ENCODE data around the gene DGAT2. TPM values are rescaled to one million over a fixed set of nuclear protein-coding genes. Genes with fewer than 3 reads are reported as not detected.

The DGAT2 gene
- total RNA-seq, 1 donor from 2014 or later, result 0.76 TPM

DNA sequence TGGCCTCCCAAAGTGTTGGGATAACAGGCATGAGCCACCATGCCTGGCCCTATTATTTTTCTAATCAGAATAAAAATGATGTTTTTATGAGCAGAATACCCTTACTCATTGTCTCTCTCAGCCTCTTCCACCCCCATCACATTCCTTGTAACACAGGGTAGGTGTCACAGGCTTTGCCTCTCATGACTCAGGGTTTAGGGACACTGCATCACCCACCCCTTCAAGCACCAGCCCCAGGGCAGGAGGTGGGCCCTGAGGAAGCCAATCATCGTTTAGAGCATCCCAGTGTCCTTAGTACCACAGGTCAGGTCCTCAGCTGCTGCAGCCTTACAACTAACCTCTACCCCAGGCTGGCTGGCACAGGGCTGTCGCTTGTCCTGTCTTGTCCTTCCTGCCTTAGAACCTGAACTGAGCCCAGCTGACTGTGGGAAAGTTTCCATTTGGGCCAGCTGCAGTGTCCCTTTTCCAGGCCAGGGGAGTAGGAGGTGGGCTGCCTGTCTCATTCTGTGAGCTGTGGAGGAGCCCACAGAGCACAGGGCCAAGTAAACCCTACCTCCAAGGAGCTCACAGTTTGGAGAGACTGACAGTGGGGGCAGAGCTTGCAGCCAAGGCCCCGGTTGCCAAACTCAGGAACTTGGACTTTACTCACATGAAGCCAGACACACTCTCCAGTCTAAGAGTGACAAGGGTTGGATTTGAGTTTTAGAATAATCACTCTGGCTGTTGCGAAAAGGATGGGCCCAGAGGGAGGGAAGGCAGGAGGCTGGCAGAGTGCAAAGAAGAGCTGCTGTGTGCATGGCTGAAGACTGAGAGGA, 26.9 kb downstream of the DGAT2 start:
- H3K4me1 Mint-ChIP-seq (ENCODE audit: low read depth, unreplicated experiment), result peaks cover 1% of the 10 kb centered on the region
- peaks cover 7% of the 10 kb centered on the region for H3K9me3 Mint-ChIP-seq (ENCODE audit: unreplicated experiment)
- no peak overlapping the region for H3K27ac Mint-ChIP-seq (ENCODE audit: unreplicated experiment)
- no peak for DNase-seq
- no peaks in the 10 kb centered on the region for H3K36me3 Mint-ChIP-seq (ENCODE audit: unreplicated experiment)
- TF ChIP-seq, protein P1, sequence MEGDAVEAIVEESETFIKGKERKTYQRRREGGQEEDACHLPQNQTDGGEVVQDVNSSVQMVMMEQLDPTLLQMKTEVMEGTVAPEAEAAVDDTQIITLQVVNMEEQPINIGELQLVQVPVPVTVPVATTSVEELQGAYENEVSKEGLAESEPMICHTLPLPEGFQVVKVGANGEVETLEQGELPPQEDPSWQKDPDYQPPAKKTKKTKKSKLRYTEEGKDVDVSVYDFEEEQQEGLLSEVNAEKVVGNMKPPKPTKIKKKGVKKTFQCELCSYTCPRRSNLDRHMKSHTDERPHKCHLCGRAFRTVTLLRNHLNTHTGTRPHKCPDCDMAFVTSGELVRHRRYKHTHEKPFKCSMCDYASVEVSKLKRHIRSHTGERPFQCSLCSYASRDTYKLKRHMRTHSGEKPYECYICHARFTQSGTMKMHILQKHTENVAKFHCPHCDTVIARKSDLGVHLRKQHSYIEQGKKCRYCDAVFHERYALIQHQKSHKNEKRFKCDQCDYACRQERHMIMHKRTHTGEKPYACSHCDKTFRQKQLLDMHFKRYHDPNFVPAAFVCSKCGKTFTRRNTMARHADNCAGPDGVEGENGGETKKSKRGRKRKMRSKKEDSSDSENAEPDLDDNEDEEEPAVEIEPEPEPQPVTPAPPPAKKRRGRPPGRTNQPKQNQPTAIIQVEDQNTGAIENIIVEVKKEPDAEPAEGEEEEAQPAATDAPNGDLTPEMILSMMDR (IDR thresholded peaks at IDR 0.05; ENCODE audit: partially characterized antibody, unreplicated experiment), result no peak
- no peak overlapping the region for H3K4me3 Mint-ChIP-seq (ENCODE audit: unreplicated experiment)
- peaks cover 4% of the 10 kb centered on the region for H3K27me3 Mint-ChIP-seq (ENCODE audit: unreplicated experiment)

DNA sequence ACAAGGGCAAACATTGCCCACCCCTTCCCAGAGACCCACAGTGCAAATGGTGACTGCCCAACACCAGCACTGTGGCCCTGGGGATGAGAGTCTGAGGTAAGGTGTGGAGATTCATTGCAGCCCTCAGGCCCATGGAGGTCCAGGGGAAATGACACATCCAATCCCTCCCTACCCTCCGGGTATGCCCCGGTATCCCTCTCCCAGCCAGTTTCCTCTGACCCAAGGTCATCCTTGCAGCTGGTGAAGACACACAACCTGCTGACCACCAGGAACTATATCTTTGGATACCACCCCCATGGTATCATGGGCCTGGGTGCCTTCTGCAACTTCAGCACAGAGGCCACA, 27.5 kb downstream of the DGAT2 start:
- H3K4me3 Mint-ChIP-seq (ENCODE audit: unreplicated experiment), result no peak overlapping the region
- no peaks in the 10 kb centered on the region for H3K36me3 Mint-ChIP-seq (ENCODE audit: unreplicated experiment)
- H3K27ac Mint-ChIP-seq (ENCODE audit: unreplicated experiment), result no peak overlapping the region
- H3K4me1 Mint-ChIP-seq (ENCODE audit: low read depth, unreplicated experiment), result peaks cover 1% of the 10 kb centered on the region
- H3K27me3 Mint-ChIP-seq (ENCODE audit: unreplicated experiment), result peaks cover 4% of the 10 kb centered on the region
- DNase-seq, result no peak
- peaks cover 7% of the 10 kb centered on the region for H3K9me3 Mint-ChIP-seq (ENCODE audit: unreplicated experiment)
- TF ChIP-seq, protein P1 (IDR thresholded peaks at IDR 0.05; ENCODE audit: partially characterized antibody, unreplicated experiment), result no peak

DNA sequence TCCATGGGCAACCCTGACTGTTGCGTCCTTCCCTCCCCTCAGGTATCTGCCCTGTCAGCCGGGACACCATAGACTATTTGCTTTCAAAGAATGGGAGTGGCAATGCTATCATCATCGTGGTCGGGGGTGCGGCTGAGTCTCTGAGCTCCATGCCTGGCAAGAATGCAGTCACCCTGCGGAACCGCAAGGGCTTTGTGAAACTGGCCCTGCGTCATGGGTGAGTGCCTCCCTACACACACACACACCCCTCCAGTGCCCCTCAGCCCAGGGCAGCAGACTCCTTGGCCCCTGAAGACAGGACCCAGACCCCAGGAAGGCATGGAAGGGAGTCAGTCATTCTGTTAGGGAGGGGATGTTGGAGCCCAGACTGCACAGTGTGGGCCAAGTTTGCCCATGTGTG, 28.5 kb downstream of the DGAT2 start:
- H3K4me1 Mint-ChIP-seq (ENCODE audit: low read depth, unreplicated experiment), result peaks cover 1% of the 10 kb centered on the region
- H3K4me3 Mint-ChIP-seq (ENCODE audit: unreplicated experiment), result no peak overlapping the region
- DNase-seq, result no peak
- H3K36me3 Mint-ChIP-seq (ENCODE audit: unreplicated experiment), result no peaks in the 10 kb centered on the region
- H3K27me3 Mint-ChIP-seq (ENCODE audit: unreplicated experiment), result peaks cover 4% of the 10 kb centered on the region
- H3K27ac Mint-ChIP-seq (ENCODE audit: unreplicated experiment), result no peak overlapping the region
- TF ChIP-seq, protein P1 (IDR thresholded peaks at IDR 0.05; ENCODE audit: partially characterized antibody, unreplicated experiment), result no peak
- peaks cover 7% of the 10 kb centered on the region for H3K9me3 Mint-ChIP-seq (ENCODE audit: unreplicated experiment)

DNA sequence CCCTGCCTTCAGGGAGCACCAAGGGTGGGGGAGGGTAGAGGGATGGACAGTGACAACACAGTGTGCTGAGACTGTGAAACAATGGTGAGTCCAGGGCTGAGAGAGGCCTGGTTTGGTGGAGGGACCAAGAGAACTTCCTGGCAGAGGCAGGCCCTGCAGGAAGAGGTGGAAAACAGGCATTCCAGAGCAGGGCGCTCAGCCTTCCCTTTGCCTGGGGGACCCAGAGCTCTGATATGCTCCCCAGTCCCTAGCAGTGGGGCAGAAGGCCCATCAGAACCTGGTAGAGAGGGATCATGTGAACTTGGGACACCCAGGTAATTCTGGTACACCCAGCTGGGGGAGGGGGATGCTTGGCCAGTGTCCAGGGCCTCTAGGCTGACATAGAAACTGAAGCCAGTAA, 29.2 kb downstream of the DGAT2 start:
- no peak for DNase-seq
- Mint-ChIP-seq H3K36me3 (ENCODE audit: unreplicated experiment) (no peaks in the 10 kb centered on the region), H3K4me1 (ENCODE audit: low read depth, unreplicated experiment) (peaks cover 1% of the 10 kb centered on the region), H3K27me3 (ENCODE audit: unreplicated experiment) (peaks cover 4% of the 10 kb centered on the region), H3K9me3 (ENCODE audit: unreplicated experiment) (peaks cover 7% of the 10 kb centered on the region), H3K4me3 (ENCODE audit: unreplicated experiment) (no peak overlapping the region), H3K27ac (ENCODE audit: unreplicated experiment) (no peak overlapping the region)
- TF ChIP-seq, protein P1 (IDR thresholded peaks at IDR 0.05; ENCODE audit: partially characterized antibody, unreplicated experiment), result no peak

DNA sequence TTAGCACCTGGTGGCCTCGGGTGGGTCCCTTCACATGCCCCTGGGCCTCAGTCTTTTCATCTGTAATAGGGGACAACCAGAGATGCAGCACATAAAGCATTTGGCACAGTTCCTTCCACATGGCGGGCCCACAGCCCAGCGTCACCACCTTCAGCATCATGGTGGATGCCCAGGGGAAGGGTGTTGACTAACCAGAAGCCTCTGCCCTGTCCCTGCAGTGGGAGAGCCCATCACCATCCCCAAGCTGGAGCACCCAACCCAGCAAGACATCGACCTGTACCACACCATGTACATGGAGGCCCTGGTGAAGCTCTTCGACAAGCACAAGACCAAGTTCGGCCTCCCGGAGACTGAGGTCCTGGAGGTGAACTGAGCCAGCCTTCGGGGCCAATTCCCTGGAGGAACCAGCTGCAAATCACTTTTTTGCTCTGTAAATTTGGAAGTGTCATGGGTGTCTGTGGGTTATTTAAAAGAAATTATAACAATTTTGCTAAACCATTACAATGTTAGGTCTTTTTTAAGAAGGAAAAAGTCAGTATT, 31.6 kb downstream of the DGAT2 start:
- Mint-ChIP-seq H3K27me3 (ENCODE audit: unreplicated experiment) (peaks cover 4% of the 10 kb centered on the region), H3K4me1 (ENCODE audit: low read depth, unreplicated experiment) (peaks cover 6% of the 10 kb centered on the region), H3K4me3 (ENCODE audit: unreplicated experiment) (no peak overlapping the region), H3K36me3 (ENCODE audit: unreplicated experiment) (no peaks in the 10 kb centered on the region), H3K27ac (ENCODE audit: unreplicated experiment) (no peak overlapping the region), H3K9me3 (ENCODE audit: unreplicated experiment) (peaks cover 7% of the 10 kb centered on the region)
- no peak for DNase-seq
- TF ChIP-seq, protein P1 (IDR thresholded peaks at IDR 0.05; ENCODE audit: partially characterized antibody, unreplicated experiment), result no peak

Measured in glutamatergic neuron (in vitro differentiated cells).